ENCODE results near the gene PCSK7. TPM values are rescaled to one million over a fixed set of nuclear protein-coding genes. Genes with fewer than 3 reads are reported as not detected.

Gene PCSK7
- total and polyA plus RNA-seq, 4 donors, result 7.3 to 32.3 (median 16.2) TPM

GRCh38 chr11:117160826-117161225, 71.0 kb downstream of the PCSK7 start:
- TF ChIP-seq RAD21 (IDR thresholded peaks at IDR 0.05) (no peak), HNF4A (conservative IDR thresholded peaks at IDR 0.05) (no peak), NR2F2 (IDR thresholded peaks at IDR 0.05) (no peak), EGR1 (IDR thresholded peaks at IDR 0.05; ENCODE audit: low read depth in 2 of 2) (no peak), SP1 (IDR thresholded peaks at IDR 0.05) (no peak), MAX (IDR thresholded peaks at IDR 0.05) (no peak), FOXA2 (IDR thresholded peaks at IDR 0.05) (no peak), CTCF (IDR thresholded peaks at IDR 0.05; ENCODE audit: low read depth, low read length, missing input control) (no peak), HNF4G (IDR thresholded peaks at IDR 0.05) (no peak), GABPA (IDR thresholded peaks at IDR 0.05 in 1 of 2, conservative IDR thresholded peaks at IDR 0.05 in 1 of 2) (no peak), RXRA (IDR thresholded peaks at IDR 0.05) (no peak), REST (IDR thresholded peaks at IDR 0.05) (no peak), FOXA1 (IDR thresholded peaks at IDR 0.05) (no peak), ATF3 (IDR thresholded peaks at IDR 0.05) (no peak), JUND (IDR thresholded peaks at IDR 0.05) (no peak), ZBTB33 (IDR thresholded peaks at IDR 0.05) (no peak), YY1 (IDR thresholded peaks at IDR 0.05) (no peak), TAF1 (conservative IDR thresholded peaks at IDR 0.05) (no peak)
- no peaks in the 10 kb centered on the region for H3K9me3 ChIP-seq (ENCODE audit: control insufficient read depth in 4 of 4, low read length in 3 of 4)
- no peaks in the 10 kb centered on the region for H3K4me1 ChIP-seq (ENCODE audit: control insufficient read depth in 4 of 4, insufficient read depth in 4 of 4, low read length in 3 of 4)
- H3K27ac ChIP-seq (ENCODE audit: low read depth in 1 of 2, low read length in 2 of 2), result no peak overlapping the region
- no peak overlapping the region for H3K9ac ChIP-seq (ENCODE audit: low read depth in 1 of 2, low read length in 2 of 2)
- DNase-seq (ENCODE audit: low spot score), result no peak
- no peak overlapping the region for H3K4me3 ChIP-seq (ENCODE audit: low read depth in 1 of 3, low read length in 3 of 3)
- H3K27me3 ChIP-seq (ENCODE audit: control insufficient read depth in 4 of 4, insufficient read depth in 4 of 4, low read length in 3 of 4), result no peaks in the 10 kb centered on the region
- WGBS, result 83% methylated on average over 2 of the region's 2 CpGs
- peaks cover 5 to 39% (median 29%) of the 10 kb centered on the region in 4 donors for H3K36me3 ChIP-seq (ENCODE audit: control insufficient read depth in 4 of 4, insufficient read depth in 3 of 4, low read depth in 1 of 4, low read length in 3 of 4)
